Adipose tissue (tissue), 3 donors: ENCODE data around the gene HGD. TPM values are rescaled to one million over a fixed set of nuclear protein-coding genes. Genes with fewer than 3 reads are reported as not detected.
"Not testable (repeated sequence)": the region's sequence is repeated elsewhere in the genome, so short reads cannot be mapped to it uniquely, and the experiment has no call there.

Experiments used
- H3K27ac ChIP-seq: one replicate; pipeline ENCODE4 v1.5.1; 2013; ENCODE audit warnings: low read depth, low read length
- WGBS, 3 donors: extraction: QIAGEN DNeasy Blood & Tissue Kit; methylation state at CpG; one replicate each; pipeline ENCODE4 v1.1.7; 2013; 5-methylcytosine and 5-hydroxymethylcytosine counted together
- polyA plus RNA-seq, 3 donors: library from polyadenylated mRNA; stranded (reverse); fragments of 200-250 nt; gene quantifications; one replicate each; pipeline ENCODE4 v1.2.3, GENCODE V29; 2013
- donor health status: healthy with polysubstance abuse.
- donor health status: Bipolar disorder and iron deficiency.
- donor health status: healthy.

Gene HGD
- polyA plus RNA-seq, 3 donors, result 1.2 to 44.6 (median 1.9) TPM

DNA sequence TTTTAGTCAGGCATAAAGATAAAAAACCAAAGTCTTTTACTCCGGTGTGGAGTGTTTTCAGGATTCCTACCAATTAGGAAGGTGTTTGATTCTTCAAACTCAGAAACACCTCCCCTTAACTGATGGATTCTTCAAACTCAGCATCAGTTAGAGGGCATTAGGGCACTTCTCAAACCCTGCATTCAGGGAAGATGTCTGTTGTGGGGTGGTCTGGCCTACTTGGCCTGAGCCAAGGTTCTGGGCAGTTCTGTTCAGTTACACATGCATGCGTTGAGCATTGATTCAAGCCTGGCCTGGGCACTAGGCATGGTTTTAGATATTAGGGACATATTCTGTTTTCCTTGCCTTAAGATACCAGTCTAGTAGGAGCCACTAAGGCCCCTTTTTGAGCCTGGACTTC is 1.0 kb downstream of the HGD start:
- no peak overlapping the region for H3K27ac ChIP-seq
- WGBS, 3 donors, result 36 to 97% (median 42%) methylated on average over 2 of the region's 2 CpGs

DNA sequence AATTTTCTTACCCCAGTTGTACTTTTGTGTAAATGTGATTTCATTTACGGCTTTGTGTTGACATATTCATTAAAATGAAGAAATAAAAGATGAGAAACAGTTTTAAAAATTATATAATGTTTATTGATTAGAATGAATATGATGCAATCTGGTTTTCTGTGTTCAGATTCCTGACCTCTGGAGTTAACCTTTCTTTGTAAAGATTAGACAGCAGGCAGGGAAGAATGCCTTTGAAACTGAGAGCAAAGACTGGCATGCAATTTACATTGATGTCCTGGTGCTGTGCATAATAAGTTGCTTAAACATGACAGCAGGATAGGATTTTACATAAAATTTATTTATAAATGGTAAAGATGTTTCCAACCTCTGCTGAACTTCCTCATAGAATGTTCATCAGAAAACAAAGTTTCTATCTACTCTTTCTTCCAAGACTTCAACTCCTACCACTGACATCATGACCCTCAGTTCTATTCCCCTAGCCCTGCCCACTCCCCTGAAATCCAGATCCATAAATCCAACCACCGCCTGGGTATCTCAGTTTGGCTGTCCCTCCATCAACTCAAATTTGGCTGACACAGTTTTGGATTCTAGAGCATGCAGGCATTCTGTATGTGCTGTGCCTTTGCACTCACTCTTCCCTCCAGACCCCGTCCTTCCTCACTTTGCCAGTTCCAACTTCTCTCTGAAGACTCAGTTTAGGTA is 1.7 kb downstream of the HGD start:
- 58 to 94% (median 93%) methylated on average over 3 of the region's 3 CpGs for WGBS, 3 donors
- no peak overlapping the region for H3K27ac ChIP-seq

DNA sequence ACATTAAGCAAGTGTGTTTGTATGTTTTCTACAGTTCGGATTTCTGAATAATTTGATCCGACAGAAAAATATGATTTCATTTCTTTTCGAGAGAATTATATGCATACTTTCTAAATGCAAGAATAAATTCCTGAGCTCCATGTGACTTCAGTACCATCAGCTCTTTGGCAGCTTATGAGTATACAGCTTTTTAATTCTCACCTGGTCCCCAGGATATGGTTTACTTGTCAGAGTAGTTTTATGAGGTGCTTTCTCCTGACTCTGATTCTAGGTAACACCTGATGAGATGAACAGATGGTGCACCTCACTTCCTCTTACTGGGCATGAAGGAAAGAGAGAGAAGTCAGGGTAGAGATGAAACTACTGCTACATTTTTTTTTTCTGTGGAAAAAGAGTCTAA is 3.1 kb downstream of the HGD start:
- H3K27ac ChIP-seq, result no peak overlapping the region
- 29 to 57% (median 56%) methylated on average over 3 of the region's 3 CpGs for WGBS, 3 donors

DNA sequence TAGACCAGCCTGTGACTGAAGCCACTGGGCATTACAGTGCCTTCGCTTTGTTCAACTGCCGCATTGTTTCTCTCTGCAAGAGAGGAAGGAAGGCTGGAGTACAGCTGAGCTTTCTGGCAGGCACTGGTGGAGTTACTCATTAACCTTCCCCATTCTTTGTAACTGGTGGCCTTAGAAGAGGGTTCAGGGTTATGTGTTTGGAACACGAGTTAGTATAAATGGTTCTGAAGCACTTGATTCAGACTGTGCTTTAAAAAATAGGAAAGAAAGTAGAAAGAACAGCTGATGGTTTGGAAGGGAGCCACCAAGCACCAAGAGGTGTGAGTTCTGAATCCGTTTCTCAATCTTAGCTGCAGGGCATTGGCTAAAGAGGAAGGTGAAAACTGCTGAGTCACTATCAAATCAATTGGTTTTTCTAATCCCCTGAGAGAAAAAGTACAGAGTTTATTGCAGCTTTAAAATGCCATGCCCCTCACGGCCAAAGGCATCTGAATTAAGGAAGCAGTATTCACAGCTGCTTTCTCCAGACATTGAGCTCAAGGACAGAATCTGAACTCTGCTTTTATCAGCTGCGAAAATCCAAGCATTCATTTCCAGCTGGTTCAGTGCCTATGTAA is 3.6 kb downstream of the HGD start:
- no peak overlapping the region for H3K27ac ChIP-seq
- 5 to 20% (median 6%) methylated on average over 6 of the region's 6 CpGs for WGBS, 3 donors

DNA sequence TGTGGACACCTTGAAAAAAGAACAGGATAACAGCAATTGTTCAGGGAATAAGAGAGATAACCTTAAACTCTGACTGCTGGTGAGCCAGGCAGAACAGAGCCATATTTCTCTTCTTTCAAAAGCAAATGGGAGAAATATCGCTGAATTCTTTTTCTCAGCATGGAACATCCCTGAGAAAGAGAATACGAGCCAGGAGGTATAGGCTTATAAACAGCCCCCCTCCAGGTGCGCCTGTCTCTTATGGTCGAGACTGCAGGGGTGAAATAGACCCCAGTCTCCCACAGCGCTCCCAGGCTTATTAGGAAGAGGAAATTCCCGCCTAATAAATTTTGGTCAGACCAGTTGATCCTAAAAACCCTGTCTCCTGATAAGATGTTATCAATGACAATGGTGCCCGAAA is 4.8 kb downstream of the HGD start:
- 89 to 95% (median 91%) methylated on average over 7 of the region's 7 CpGs for WGBS, 3 donors
- not testable (repeated sequence) for H3K27ac ChIP-seq

DNA sequence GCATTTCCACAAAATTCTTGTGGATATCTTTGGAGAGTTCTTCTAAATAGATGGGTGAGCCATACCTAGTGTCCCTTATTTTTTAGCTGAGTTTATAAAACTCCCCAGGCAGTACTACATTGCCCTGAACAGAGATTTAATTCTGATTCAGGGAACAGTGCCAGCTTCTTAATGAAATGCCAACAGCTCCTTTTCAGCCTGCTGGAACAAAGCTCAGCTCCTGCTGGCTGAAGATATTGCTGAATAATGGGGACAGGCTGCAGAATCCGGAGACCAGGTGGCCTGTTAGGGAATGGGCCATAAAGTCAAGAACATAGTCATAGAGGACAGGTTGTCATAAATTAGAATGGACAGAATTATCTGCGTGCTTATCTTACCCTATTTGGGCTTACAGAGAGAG is 8.9 kb downstream of the HGD start:
- 30 to 75% (median 36%) methylated on average over 2 of the region's 2 CpGs for WGBS, 3 donors
- H3K27ac ChIP-seq, result no peak overlapping the region

DNA sequence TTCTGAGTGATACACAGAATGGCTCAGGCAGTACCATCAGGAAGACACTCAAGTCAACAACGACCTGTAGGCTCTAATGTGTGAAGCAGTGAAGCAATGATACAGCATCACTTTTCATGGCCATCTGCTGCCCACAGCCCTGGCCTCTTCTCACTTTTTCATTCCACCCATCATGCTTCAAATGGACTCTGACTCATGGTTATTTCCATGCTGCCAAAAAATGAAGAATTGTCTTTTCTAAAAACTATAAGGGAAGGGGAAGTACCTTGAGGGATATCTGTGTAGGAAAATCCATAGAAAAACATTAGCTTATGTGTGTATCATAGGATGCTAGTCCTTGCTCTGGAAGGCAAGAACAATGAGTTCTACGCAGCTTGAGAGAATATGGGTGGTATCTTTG is 11.5 kb downstream of the HGD start:
- WGBS, 3 donors, result 76 to 86% (median 84%) methylated on average over 2 of the region's 2 CpGs
- H3K27ac ChIP-seq, result no peak overlapping the region

DNA sequence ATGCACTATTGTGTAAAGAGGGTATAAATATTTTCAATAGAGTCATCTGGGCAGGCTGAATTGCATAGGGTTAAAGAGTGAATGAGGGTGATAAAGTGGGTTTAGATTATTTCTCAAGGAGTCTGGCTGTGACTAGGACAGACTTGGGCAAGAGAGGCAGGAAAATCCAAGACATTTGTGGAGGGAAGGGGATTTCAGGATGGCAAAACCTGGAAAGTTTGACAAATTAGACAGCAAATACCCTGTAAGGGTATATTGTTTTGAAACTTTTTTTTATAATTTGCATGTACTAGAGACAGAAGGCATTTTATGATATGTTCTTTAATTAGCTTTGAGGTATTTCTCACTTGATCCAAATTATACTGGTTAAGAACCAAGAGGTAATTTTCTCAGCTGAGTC is 17.1 kb downstream of the HGD start:
- no peak overlapping the region for H3K27ac ChIP-seq

DNA sequence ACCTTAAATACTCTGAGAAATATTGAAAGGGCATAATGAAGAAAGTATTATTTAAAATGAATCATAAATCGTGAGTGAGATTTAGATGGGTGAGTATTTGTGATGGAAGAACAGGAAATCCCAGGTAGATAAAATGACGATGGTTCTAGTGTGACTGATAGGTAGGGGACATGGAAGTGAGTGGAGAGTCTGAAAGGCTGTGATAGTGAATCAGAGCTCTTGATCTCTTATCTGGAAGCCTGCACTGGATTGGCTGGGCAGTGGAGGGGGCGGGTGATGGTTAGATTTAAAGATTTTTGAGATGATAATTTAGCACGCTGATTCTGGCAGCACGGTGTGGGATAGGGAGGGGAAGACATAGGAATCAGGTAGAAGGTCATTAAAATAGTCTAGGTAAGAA is 20.1 kb downstream of the HGD start:
- 51 to 68% (median 64%) methylated on average over 5 of the region's 5 CpGs for WGBS, 3 donors
- H3K27ac ChIP-seq, result no peak overlapping the region

DNA sequence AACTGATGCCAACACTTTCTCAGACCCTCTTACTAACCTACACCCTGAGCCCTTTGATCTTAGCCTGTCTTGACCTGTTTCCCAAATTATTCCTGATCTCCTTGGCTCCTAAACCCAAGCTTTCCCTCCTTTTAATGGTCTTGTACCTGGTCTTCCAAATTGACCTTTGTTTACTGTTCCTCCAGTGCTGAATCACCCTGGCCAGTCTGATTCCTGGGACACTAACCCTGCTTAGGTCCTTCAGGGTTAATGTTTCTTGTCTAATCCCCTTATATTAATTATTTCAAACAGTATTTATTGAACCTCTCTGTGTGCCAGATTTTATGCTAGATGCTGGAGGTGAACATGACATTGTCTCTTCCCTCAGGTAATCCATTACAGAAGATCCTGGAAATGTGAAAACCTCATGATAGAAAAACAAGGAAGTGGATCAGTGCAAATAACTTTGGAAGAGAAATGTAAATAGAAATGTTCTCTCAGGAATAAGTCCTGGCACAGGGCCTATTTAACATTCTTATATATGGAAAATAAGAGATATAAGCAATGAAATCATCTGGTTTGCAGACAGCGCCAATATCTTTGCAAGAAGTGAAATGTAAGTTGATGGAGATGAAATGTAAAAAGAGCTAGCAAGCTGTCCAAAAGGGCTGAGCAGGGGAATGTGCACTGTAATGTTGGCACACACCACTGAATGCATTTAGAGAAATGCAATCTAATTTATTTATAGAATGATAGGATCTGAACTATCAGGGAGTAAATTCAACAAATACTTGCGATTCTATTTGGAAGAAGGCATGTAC is 20.7 kb downstream of the HGD start:
- H3K27ac ChIP-seq, result no peak overlapping the region
- WGBS, 3 donors, result 11 to 47% (median 24%) methylated on average over 2 of the region's 2 CpGs

DNA sequence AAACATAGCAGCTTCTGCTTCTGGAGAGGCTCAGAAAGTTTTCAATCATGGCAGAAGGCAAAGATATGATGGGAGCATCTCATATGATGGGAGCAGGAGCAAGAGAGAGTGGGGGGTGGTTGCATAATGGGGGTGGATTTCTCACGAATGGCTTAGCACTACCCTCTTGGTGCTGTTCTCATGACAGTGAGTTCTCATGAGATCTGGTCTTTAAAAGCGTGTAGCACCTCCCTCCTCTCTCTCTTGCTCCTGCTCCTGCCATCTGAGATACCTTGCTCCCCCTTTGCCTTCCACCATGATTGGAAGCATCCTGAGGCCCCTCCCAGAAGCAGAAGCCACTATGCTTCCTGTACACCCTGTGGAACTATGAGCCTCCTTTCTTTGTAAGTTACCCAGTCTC is 22.2 kb downstream of the HGD start:
- H3K27ac ChIP-seq, result no peak overlapping the region
- WGBS, 3 donors, result 78 to 92% (median 89%) methylated on average over 2 of the region's 2 CpGs

DNA sequence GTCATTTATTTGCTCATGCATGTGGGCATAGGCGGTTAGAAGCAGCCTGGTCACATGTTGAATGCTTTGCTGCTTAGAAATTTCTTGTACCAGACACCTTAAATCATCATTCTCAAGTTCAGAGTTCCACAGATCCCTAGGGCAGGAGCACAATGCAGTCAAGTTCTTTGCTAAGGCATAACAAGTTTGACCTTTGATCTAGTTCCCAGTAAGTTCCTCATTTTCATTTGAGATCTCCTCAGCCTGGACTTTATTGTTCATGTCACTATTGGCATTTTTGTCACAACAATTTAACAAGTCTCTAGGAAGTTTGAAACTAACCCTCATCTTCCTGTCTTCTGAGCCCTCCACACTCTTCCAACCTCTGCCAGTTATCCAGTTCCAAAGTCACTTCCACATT is 22.8 kb downstream of the HGD start:
- WGBS, 3 donors, result 91 to 95% (median 95%) methylated on average over 1 of the region's 1 CpG
- no peak overlapping the region for H3K27ac ChIP-seq

DNA sequence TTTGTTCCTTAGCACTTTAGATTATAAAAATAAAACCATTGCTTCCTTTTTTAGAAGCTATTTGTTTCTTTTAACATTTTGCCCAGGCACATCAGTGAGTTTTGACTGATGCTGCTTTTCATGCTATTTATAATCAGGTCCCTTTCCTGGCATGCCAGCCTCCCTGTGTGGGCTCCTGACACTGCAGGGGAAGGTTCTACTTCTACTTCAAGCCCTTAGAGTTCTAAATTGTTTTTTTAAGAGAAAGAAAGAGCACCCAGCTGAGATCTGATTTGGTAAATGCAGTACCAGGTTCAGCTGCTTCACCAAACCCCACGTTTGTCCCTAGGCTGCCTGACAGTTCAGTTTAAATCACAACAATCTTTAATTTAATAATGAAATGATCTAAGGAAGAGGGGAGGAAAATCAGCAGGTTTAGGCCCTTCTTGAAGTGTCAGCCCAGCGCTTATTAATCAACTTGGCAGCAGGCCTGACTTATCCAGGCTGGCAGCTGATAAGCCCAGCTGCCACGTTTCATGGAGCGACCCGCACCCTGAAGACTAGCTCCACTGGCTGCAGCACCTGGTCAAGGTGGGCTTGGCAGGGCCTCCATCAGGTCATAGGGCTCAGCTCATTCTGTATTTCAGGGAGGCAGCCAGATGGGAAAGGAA is 29.0 kb downstream of the HGD start:
- H3K27ac ChIP-seq, result no peak overlapping the region
- 28 to 77% (median 71%) methylated on average over 5 of the region's 5 CpGs for WGBS, 3 donors

DNA sequence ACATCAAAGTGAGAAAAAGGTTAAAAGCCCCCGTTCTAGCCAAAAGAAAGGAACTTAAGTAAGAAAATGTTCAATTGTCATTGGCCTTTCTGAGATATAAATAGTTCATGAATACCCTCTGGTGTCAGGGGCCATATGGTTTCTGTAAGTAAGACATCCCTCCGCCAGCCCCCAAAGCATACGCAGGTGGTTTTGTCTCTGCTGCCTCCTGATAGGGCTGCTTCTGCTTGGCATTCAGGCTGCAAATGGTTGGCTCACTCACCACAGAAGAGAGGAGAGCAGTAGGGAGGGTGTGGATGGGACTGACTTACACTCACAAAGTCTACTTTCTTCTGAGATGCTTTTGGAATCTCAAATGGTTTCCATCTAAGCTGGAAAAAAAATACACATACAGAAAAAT is 29.8 kb downstream of the HGD start:
- 73 to 86% (median 74%) methylated on average over 3 of the region's 3 CpGs for WGBS, 3 donors
- H3K27ac ChIP-seq, result no peak overlapping the region

DNA sequence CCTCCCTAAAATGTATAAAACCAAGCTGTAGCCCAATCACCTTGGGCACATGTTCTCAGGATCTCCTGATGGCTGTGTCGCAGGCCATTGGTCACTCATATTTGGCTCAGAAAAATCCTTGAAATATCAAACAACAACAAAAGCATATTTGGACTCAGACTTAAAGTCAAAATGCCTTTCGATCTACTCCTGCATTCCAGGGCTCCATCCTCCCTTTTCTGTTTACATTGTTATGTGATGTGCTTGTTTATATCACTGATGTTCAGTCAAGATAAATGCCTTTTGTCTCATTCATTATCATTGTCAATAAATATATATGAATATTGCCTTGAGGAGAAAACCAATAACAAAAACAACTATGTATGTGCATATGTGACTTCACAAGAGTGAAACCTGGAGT is 31.7 kb downstream of the HGD start:
- 58 to 84% (median 84%) methylated on average over 2 of the region's 2 CpGs for WGBS, 3 donors

DNA sequence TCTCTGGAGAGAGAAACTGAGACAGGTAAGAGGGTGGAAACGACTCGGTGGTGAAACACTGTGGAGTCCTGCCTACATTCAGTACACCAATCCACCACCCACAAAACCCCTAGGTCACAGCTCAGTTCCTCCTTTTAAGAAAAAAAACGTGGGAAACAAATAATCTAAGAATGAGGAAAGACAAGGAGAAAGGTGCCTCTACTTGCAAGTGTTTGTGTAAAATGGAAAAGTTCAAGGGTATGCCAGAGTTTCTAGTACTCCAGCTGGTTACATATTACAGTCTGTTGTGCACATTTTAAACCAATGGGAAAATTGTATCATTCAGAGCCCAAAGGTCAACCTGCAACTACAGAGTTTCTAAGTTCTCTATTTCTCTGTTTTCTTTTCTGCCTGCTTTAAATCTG is 32.2 kb downstream of the HGD start:
- H3K27ac ChIP-seq, result no peak overlapping the region
- WGBS, 3 donors, result 63 to 66% (median 63%) methylated on average over 3 of the region's 3 CpGs

More for the DNA sequence above, 31.7 kb downstream of the HGD start:
- H3K27ac ChIP-seq, result no peak overlapping the region

DNA sequence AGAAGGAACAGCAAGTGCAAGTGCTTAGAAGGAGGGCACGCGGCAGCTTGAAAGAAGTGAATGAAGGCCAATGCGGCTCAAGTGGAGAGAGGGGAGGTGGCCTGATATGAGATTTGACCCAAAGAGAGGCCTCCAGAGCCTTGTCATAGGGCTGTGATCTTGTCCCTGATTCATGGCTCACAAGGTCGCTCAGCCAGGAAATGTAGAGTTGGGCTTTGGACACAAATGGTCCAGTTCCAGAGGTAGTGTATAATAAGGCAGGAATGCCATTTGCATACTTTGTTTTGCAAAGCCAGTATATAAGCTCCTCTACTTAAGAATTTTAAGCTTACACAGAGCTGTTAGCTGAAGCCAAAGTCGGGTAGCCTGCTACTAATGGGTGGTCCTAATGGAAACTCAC is 33.7 kb downstream of the HGD start:
- no peak overlapping the region for H3K27ac ChIP-seq
- 85 to 93% (median 88%) methylated on average over 5 of the region's 5 CpGs for WGBS, 3 donors

DNA sequence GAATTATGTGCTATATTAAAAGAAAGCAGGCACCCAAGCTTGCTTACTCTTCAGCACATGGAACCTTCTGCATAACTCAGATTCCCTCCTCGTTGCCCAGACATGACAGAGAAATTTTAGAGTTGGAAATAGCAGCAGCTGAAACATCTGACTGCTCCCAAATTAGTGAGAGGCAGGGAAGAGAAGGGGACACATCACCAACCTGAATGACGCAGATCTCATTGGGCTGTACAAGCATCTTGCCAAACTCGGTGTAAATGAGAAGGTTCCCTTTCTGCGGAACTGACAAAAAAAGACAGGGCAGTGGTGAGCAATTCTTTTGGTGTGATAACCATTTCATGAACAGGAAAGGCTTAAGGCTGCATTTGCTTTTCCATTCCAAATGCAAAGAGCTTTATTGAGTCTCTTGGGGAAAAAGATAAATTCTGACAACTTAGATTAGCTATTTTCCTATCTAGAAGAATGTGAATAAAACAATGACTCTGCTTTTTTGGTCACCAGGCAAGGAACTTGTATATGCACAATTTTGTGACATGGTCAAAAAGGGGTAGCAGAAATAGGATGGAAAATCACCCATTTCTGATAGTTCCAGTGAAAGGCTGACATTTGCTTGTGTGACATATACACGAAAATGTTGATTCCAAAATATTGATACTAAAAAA is 35.1 kb downstream of the HGD start:
- no peak overlapping the region for H3K27ac ChIP-seq
- WGBS, 3 donors, result 70 to 86% (median 76%) methylated on average over 5 of the region's 5 CpGs
